ENCODE measurements around the gene TSHR.

DNA sequence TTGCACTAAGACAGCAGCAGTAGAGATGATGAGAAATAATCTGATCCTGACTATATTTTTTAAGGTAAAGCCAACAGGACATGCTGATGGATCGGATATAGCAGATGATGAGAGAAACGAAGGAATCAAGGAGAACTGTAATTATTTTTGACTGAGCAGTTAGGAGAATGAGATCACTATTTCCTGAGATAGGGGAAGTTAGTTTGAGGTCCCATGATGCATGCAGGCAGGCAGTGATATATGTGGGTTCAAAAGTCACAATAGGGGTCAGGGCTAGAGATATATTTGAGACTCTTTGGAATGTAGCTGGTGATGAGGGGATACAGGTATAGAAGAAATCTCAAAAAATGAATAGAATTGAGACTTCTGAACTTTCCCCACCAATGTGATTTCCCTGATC lies 157.8 kb downstream of the TSHR start:
- TF ChIP-seq, protein P1, sequence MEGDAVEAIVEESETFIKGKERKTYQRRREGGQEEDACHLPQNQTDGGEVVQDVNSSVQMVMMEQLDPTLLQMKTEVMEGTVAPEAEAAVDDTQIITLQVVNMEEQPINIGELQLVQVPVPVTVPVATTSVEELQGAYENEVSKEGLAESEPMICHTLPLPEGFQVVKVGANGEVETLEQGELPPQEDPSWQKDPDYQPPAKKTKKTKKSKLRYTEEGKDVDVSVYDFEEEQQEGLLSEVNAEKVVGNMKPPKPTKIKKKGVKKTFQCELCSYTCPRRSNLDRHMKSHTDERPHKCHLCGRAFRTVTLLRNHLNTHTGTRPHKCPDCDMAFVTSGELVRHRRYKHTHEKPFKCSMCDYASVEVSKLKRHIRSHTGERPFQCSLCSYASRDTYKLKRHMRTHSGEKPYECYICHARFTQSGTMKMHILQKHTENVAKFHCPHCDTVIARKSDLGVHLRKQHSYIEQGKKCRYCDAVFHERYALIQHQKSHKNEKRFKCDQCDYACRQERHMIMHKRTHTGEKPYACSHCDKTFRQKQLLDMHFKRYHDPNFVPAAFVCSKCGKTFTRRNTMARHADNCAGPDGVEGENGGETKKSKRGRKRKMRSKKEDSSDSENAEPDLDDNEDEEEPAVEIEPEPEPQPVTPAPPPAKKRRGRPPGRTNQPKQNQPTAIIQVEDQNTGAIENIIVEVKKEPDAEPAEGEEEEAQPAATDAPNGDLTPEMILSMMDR (IDR thresholded peaks at IDR 0.05; ENCODE audit: low read depth, low read length, poor library complexity, severe bottlenecking): no peak
- TF ChIP-seq EZH2phosphoT487 (IDR thresholded peaks at IDR 0.05; ENCODE audit: borderline replicate concordance, low read length): no peak

Data from DOHH2 (cell line).